Posterior cingulate gyrus (tissue), 11 donors: ENCODE results near the gene DMAC1.

Experiments
- DNase-seq, 10 donors: peaks; one replicate each; pipeline versions ENCODE4 v3.0.0 to v3.0.0-alpha.2; 2020 to 2021; ENCODE audit warnings: mixed read lengths in 3 of 10
- intact Hi-C: fragments of 100-400 bp; cut with DNase I; formaldehyde crosslinking; loops from one replicate; pipeline ENCODE4 v1.15.1; 2023

Gene DMAC1

GRCh38 chr9:7785813-7786212 lies 13.8 kb downstream of the DMAC1 start:
- intact Hi-C loops, result no loop called here
- DNase-seq, result no peak

DNA sequence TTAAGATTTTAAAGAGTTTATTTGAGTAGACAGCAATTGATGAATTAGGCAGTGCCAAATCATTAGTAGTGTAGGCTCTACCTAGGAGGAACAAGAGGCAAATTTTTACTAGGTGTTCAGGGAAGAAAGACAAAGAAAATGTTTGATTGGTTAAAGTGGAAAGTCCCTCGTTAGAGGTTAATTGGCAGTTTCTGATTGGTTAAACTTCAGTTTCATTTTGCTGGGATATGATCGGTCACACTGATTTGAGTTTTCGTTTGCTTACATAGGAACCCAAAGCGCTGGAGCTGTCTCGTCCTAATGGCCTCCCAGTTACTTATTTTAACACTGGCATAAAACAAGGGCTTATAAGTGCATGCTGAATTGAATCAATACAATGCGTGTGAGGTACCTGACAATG lies 15.1 kb downstream of the DMAC1 start:
- intact Hi-C loops, result no loop called here
- DNase-seq, result no peak

DNA sequence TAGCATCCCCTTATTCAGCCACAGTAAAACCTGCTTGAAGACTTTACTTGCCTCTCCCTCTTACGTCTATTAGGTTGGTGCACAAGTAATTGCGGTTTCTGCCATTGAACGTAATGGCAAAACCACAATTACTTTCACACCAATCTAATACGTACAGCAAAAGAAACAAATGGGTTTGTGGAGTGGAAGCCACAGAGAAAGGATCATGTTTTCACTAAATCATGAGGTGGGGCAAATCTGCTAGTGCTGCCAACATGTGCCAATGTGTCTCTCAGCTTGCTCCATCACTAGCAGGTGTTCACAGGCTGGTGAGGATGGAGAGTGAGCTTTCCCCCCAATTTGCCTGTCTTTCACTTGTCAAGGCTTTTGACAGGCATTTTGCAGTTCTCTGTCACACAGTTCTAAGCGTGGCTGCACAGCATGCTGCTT lies 15.9 kb downstream of the DMAC1 start:
- DNase-seq, result no peak
- intact Hi-C loops, result no loop called here

GRCh38 chr9:7782400-7783120 lies 17.0 kb downstream of the DMAC1 start:
- no peak for DNase-seq
- intact Hi-C loops, result no loop called here

DNA sequence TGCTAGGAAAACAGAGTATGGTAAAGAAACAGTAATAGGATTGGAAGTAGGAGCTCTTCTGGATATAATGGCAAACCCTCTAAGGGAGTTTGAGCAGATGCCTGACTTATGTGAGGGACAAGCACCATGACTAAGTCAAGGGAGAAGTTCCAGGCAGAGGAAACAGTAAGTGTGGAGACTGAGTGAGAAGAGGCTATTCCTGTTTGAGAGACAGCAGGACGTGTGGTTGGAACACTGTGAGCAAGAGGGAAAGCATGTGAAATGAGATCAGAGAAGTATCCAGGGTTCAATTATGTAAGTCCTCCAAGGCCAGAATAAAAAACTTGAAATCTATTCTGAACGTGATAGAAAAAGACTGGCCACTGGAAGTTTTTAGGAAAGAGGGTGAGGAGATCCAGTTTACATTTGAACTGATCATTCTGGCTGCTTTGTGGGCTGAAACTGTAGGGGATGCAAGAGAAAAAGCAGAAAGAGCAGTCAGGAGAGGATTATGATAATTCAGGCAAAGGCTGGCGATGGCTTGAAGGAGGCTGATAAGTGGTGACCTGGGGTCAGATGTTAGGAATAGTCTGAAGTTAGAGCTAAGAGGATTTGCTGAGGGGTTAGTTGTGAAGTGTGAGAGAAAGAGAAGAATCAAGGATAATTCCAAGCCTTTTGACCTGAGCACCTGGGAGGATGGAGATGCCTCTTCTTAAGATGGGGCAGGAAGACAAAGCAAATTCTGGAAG lies 19.2 kb downstream of the DMAC1 start:
- intact Hi-C loops, result no loop called here
- no peak for DNase-seq

- intact Hi-C loops, result no loop called here
- DNase-seq, result no peak
Measured at GRCh38 chr9:7778851-7779600, 20.6 kb downstream of the DMAC1 start.

DNA sequence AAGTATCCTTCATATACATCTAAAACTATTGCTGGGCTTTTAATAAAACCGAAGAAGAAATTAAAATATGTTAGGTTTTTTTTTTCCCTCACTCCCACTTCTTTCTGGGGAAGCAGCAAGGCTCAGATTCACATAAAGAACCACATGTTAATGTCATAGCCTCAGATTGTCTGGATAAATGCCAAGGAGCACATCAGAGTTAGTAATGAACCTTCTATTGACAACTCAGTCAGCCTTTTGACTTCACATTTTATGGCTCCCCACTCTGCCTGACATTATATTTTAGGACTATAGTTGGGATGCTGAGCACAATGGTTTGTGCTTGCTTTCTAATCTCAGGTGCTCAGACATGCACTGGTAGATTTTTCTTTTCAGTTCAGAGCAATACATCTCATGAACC lies 21.8 kb downstream of the DMAC1 start:
- DNase-seq, result no peak
- intact Hi-C loops, result no loop called here

GRCh38 chr9:7770111-7770510 lies 29.5 kb downstream of the DMAC1 start:
- intact Hi-C loops, result no loop called here
- peak in 2 of 10 donors; percentile 21 to 80 for DNase-seq

DNA sequence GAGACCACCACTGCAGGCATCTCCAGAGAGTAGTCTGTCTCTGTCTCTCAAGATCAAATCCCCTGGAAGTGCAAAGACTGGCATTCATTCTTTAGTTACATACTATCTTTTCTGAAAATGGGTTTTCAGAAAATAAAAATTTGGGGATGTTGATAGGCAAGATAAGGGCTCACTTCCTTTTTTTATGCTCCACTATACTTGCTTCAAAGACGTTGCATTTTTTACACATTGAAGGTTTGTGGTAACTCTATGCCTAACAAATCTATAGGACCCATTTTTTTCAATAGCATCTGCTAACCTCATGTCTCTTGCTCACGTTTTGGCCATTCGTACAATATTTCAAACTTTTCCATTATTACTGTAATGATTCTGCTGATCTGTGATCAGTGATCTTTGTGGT lies 37.0 kb downstream of the DMAC1 start:
- no peak for DNase-seq
- intact Hi-C loops, result no loop called here

DNA sequence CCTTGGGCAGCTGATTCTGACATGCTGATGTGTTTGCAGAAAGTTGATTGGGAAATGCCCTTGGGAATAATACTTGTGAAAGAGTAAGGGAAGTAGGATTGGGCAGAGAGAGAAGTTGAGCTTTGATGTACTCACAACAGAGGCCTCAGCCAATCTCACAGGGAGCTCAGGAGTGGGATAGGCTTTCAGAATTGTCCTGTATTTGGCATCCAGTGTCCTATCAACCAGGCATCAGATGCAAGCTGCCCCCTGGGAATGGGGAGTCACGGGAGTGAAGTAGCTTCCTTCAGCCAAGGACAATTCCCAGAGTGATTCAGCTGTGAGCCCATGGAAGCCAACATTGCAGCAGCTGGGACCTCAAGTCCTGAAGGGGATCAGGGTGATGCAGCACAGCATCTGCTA lies 39.6 kb downstream of the DMAC1 start:
- intact Hi-C loops, result no loop called here
- DNase-seq, result no peak

GRCh38 chr9:7756088-7756487 lies 43.5 kb downstream of the DMAC1 start:
- intact Hi-C loops, result no loop called here
- DNase-seq, result no peak

GRCh38 chr9:7752481-7752880 lies 47.1 kb downstream of the DMAC1 start:
- intact Hi-C loops, result no loop called here
- DNase-seq, result no peak
